Ovary (tissue), 9 donors: ENCODE data around the gene LCN2. TPM values are rescaled to one million over a fixed set of nuclear protein-coding genes. Genes with fewer than 3 reads are reported as not detected.

Experiments
- DNase-seq, 5 donors: peaks; one replicate each; pipeline ENCODE4 v3.0.0-alpha.2; 2019 to 2020
- H3K27ac ChIP-seq, 2 donors: fragments of 200-600 bp; one replicate each; pipeline versions ENCODE4 v1.5.1 to v1.8.0; 2019 to 2022
- H3K27me3 ChIP-seq: fragments of 200-600 bp; one replicate; pipeline ENCODE4 v1.8.0; 2022
- H3K36me3 ChIP-seq: fragments of 200-600 bp; sonication (generic); one replicate; pipeline ENCODE4 v1.5.1; 2019
- H3K4me1 ChIP-seq: one replicate; pipeline ENCODE4 v1.8.1; 2013; ENCODE audit warnings: mild to moderate bottlenecking, moderate library complexity; ENCODE audit not compliant: insufficient read depth
- H3K4me3 ChIP-seq: fragments of 200-600 bp; sonication (generic); one replicate; pipeline ENCODE4 v1.5.1; 2017
- H3K9me3 ChIP-seq, 2 donors: fragments of 200-600 bp in 1 of 2; sonication (generic) in 1 of 2; one replicate each; pipeline versions ENCODE4 v1.5.1 to v1.8.1; 2013 to 2019; ENCODE audit warnings: mild to moderate bottlenecking in 1 of 2, moderate library complexity in 1 of 2
- CTCF ChIP-seq, 3 donors: fragments of 450-650 bp in 2 of 3; fragments of 200-600 bp in 1 of 3; IDR thresholded peaks; one replicate each; pipeline versions ENCODE4 v1.5.1 to v1.8.0; 2016 to 2022; ENCODE audit warnings: antibody characterized with exemption in 3 of 3, mild to moderate bottlenecking in 1 of 3
- EP300 ChIP-seq: sonication (generic); formaldehyde crosslinking; IDR thresholded peaks from one replicate; pipeline ENCODE4 v1.6.1; 2017; ENCODE audit warnings: antibody characterized with exemption
- POLR2A ChIP-seq: fragments of 450-650 bp; IDR thresholded peaks from one replicate; pipeline ENCODE4 v1.6.1; 2017; ENCODE audit warnings: antibody characterized with exemption, mild to moderate bottlenecking, moderate library complexity
- WGBS, 3 donors: extraction: QIAGEN DNeasy Blood & Tissue Kit in 1 of 3; methylation state at CpG; one replicate each; pipeline versions ENCODE4 v1.1.5 to v1.1.7; 2013 to 2017; 5-methylcytosine and 5-hydroxymethylcytosine counted together
- intact Hi-C, 4 donors: fragments of 100-400 bp; cut with DNase I; formaldehyde crosslinking; loops; one replicate each; pipeline versions ENCODE4 v1.11.0 to v1.15.1; 2022 to 2023
- polyA plus RNA-seq, 2 donors: library from polyadenylated mRNA; stranded (reverse); fragments of 200-250 nt in 1 of 2; fragments of 350-450 nt in 1 of 2; fragmentation: Illumina TruSeq in 1 of 2; extraction: RNeasy Lipid Tissue Mini Kit (QIAGEN cat#74804) in 1 of 2; gene quantifications; one replicate each; pipeline ENCODE4 v1.2.3, GENCODE V29; 2013 to 2014
- total RNA-seq, 7 donors: library from RNA; depleted of rRNA in 2 of 7; stranded (reverse); fragments of >200 nt in 2 of 7; fragmentation: NEBNext Ultra II Directional in 3 of 7; extraction: Animal tissue kit (Norgen Biotek cat#: 25700) in 3 of 7; gene quantifications; one replicate each; pipeline versions ENCODE4 v1.1.0 to v1.2.4, GENCODE V29; 2016 to 2023
- donor health status: DM: no; HTN: no; CAD: no; lungs with moderate emphysema.
- donor health status: DM: no; HTN: no; CAD: no.
- donor health status: Bipolar disorder and iron deficiency.
- donor health status: DM: yes; HTN: yes; CAD: no.
- donor health status: DM: no; HTN: no; CAD: no.
- donor health status: DM: yes; HTN: yes; CAD: no.

The LCN2 gene
- total and polyA plus RNA-seq, 9 donors, result 0.33 to 19.5 (median 3.6) TPM; not detected in 2

GRCh38 chr9:128150594-128151308 is 1.5 kb downstream of the LCN2 start:
- Histone ChIP-seq H3K27me3 (no peaks in the 10 kb centered on the region), H3K4me3 (no peak overlapping the region), H3K9me3 (no peaks in the 10 kb centered on the region), H3K27ac (no peak overlapping the region), H3K36me3 (no peaks in the 10 kb centered on the region), H3K4me1 (no peaks in the 10 kb centered on the region)
- WGBS, 3 donors, result 73 to 78% (median 75%) methylated on average over 19 of the region's 19 CpGs
- intact Hi-C loops, result no loop called here
- TF ChIP-seq CTCF (IDR thresholded peaks at IDR 0.05), result no peak
- no peak for TF ChIP-seq POLR2A
- TF ChIP-seq EP300, result no peak
- peak in 2 of 5 donors; percentile 20 to 38 for DNase-seq

GRCh38 chr9:128151309-128152132 is 2.3 kb downstream of the LCN2 start:
- WGBS, 3 donors, result 82 to 88% (median 87%) methylated on average over 18 of the region's 18 CpGs
- no peaks in the 10 kb centered on the region for H3K9me3 ChIP-seq

GRCh38 chr9:128152133-128153059 is 3.1 kb downstream of the LCN2 start:
- H3K9me3 ChIP-seq, result no peaks in the 10 kb centered on the region
- no peak overlapping the region for H3K4me3 ChIP-seq
- no peaks in the 10 kb centered on the region for H3K4me1 ChIP-seq
- no peaks in the 10 kb centered on the region for H3K36me3 ChIP-seq
- intact Hi-C loops, result no loop called here
- H3K27me3 ChIP-seq, result no peaks in the 10 kb centered on the region
- DNase-seq, result peak in 2 of 5 donors; percentile 11 to 22
- TF ChIP-seq POLR2A (no peak), CTCF (IDR thresholded peaks at IDR 0.05) (no peak), EP300 (no peak)
- no peak overlapping the region for H3K27ac ChIP-seq
- 91% methylated on average over 13 of the region's 13 CpGs for WGBS, 3 donors

More at GRCh38 chr9:128151309-128152132, 2.3 kb downstream of the LCN2 start:
- no peaks in the 10 kb centered on the region for H3K36me3 ChIP-seq
- TF ChIP-seq EP300 (no peak), CTCF (IDR thresholded peaks at IDR 0.05) (no peak)
- peak in 2 of 5 donors; percentile 20 to 25 for DNase-seq
- no peak overlapping the region for H3K27ac ChIP-seq
- no peaks in the 10 kb centered on the region for H3K27me3 ChIP-seq
- intact Hi-C loops, result no loop called here
- H3K4me1 ChIP-seq, result no peaks in the 10 kb centered on the region
- H3K4me3 ChIP-seq, result no peak overlapping the region
